Liver (tissue), 9 donors: ENCODE data around the gene DPM2. TPM values are rescaled to one million over a fixed set of nuclear protein-coding genes. Genes with fewer than 3 reads are reported as not detected.

ENCODE experiments used
- DNase-seq: peaks from one replicate; pipeline ENCODE4 v3.0.0-alpha.2; 2017; ENCODE audit warnings: low spot score
- H3K27ac ChIP-seq, 2 donors: one replicate each; pipeline ENCODE4 v1.7.0; 2013; ENCODE audit warnings: inconsistent platforms in 2 of 2, low read length in 2 of 2, control low read depth in 1 of 2, low read depth in 1 of 2, mild to moderate bottlenecking in 1 of 2
- H3K27me3 ChIP-seq, 4 donors: one replicate each; pipeline versions ENCODE4 v1.6.1 to v1.7.0; 2013; ENCODE audit warnings: low read length in 3 of 4, inconsistent platforms in 1 of 4, mild to moderate bottlenecking in 1 of 4, moderate library complexity in 1 of 4; ENCODE audit not compliant: control insufficient read depth in 4 of 4, insufficient read depth in 4 of 4
- H3K36me3 ChIP-seq, 4 donors: one replicate each; pipeline versions ENCODE4 v1.6.1 to v1.7.0; 2013; ENCODE audit warnings: low read length in 3 of 4, mild to moderate bottlenecking in 3 of 4, low read depth in 1 of 4, moderate library complexity in 1 of 4; ENCODE audit not compliant: control insufficient read depth in 4 of 4, insufficient read depth in 3 of 4
- H3K4me1 ChIP-seq, 4 donors: one replicate each; pipeline versions ENCODE4 v1.6.1 to v1.7.0; 2013; ENCODE audit warnings: low read length in 3 of 4, mild to moderate bottlenecking in 3 of 4, moderate library complexity in 1 of 4; ENCODE audit not compliant: control insufficient read depth in 4 of 4, insufficient read depth in 4 of 4
- H3K4me3 ChIP-seq, 3 donors: one replicate each; pipeline versions ENCODE4 v1.6.1 to v1.7.0; 2013; ENCODE audit warnings: low read length in 3 of 3, control low read depth in 1 of 3, low read depth in 1 of 3, mild to moderate bottlenecking in 1 of 3
- H3K9ac ChIP-seq, 2 donors: one replicate each; pipeline ENCODE4 v1.7.0; 2013; ENCODE audit warnings: low read length in 2 of 2, mild to moderate bottlenecking in 2 of 2, moderate library complexity in 2 of 2, control low read depth in 1 of 2, low read depth in 1 of 2
- H3K9me3 ChIP-seq, 4 donors: one replicate each; pipeline versions ENCODE4 v1.6.1 to v1.7.0; 2013; ENCODE audit warnings: low read length in 3 of 4; ENCODE audit not compliant: control insufficient read depth in 4 of 4
- GABPA ChIP-seq, 2 donors: IDR thresholded peaks in 1 of 2; conservative IDR thresholded peaks in 1 of 2; 2 replicates each; pipeline ENCODE4 v1.6.1; 2016; ENCODE audit warnings: antibody characterized with exemption in 2 of 2, mild to moderate bottlenecking in 1 of 2, moderate library complexity in 1 of 2
- HNF4A ChIP-seq, 2 donors: conservative IDR thresholded peaks; 2 replicates each; pipeline ENCODE4 v1.6.1; 2016; ENCODE audit warnings: antibody characterized with exemption in 2 of 2, mild to moderate bottlenecking in 2 of 2
- RAD21 ChIP-seq, 2 donors: IDR thresholded peaks; 2 replicates each; pipeline ENCODE4 v1.6.1; 2016; ENCODE audit warnings: antibody characterized with exemption in 2 of 2, mild to moderate bottlenecking in 2 of 2
- RXRA ChIP-seq, 2 donors: IDR thresholded peaks; 2 replicates each; pipeline ENCODE4 v1.6.1; 2017 to 2018; ENCODE audit warnings: antibody characterized with exemption in 2 of 2, mild to moderate bottlenecking in 1 of 2
- SP1 ChIP-seq: IDR thresholded peaks from 2 replicates; pipeline ENCODE4 v1.6.1; 2018; ENCODE audit warnings: antibody characterized with exemption, mild to moderate bottlenecking
- TAF1 ChIP-seq: conservative IDR thresholded peaks from 2 replicates; pipeline ENCODE4 v1.6.1; 2016; ENCODE audit warnings: antibody characterized with exemption, mild to moderate bottlenecking
- WGBS: extraction: QIAGEN DNeasy Blood & Tissue Kit; methylation state at CpG from one replicate; pipeline ENCODE4 v1.1.7; 2013; 5-methylcytosine and 5-hydroxymethylcytosine counted together
- polyA plus RNA-seq, 2 donors: library from polyadenylated mRNA; stranded (reverse) in 1 of 2; unstranded in 1 of 2; fragments of 200-250 nt in 1 of 2; fragments of >200 nt in 1 of 2; fragmentation: Nextera tagmentation in 1 of 2; extraction: Ambion mirVana in 1 of 2; gene quantifications; one replicate each; pipeline versions ENCODE4 v1.2.1 to v1.2.3, GENCODE V29; 2013 to 2015
- total RNA-seq, 2 donors: library from RNA; depleted of rRNA; stranded (reverse); fragments of >200 nt; gene quantifications; one replicate each; pipeline ENCODE4 v1.2.3, GENCODE V29; 2014
- TF ChIP-seq, protein P1 (sequence below): IDR thresholded peaks from 2 replicates; pipeline ENCODE4 v1.6.1; 2016; ENCODE audit warnings: antibody characterized with exemption
- TF ChIP-seq, protein P2 (sequence below): IDR thresholded peaks from 2 replicates; pipeline ENCODE4 v1.6.1; 2016; ENCODE audit warnings: antibody characterized with exemption
- TF ChIP-seq, protein P3 (sequence below): fragments of 150-350 bp; IDR thresholded peaks from 2 replicates; pipeline ENCODE4 v1.5.1; 2017; ENCODE audit warnings: improper control_type of control experiment, low read depth, low read length; ENCODE audit not compliant: missing input control
- donor health status: healthy.
- donor health status: healthy.
- donor health status: healthy.
- donor health status: healthy.
- donor health status: healthy.

Gene DPM2
- total and polyA plus RNA-seq, 4 donors, result 9.3 to 25.0 (median 22.0) TPM

- H3K27ac ChIP-seq, result no peak within 1 kb of the TSS
- H3K9ac ChIP-seq, result no peak within 1 kb of the TSS
- TF ChIP-seq SP1 (peak; percentile 15), HNF4A (conservative IDR thresholded peaks at IDR 0.05) (no peak)
- peaks cover 0 to 17% (median 6%) of the 10 kb centered on the region in 4 donors for H3K4me1 ChIP-seq
- 4% methylated on average over 70 of the region's 70 CpGs for WGBS
- no peaks in the 10 kb centered on the region for H3K36me3 ChIP-seq
- H3K9me3 ChIP-seq, result no peaks in the 10 kb centered on the region
- peaks cover 0 to 7% (median 0%) of the 10 kb centered on the region in 4 donors for H3K27me3 ChIP-seq
- H3K4me3 ChIP-seq, result peak within 1 kb of the TSS in 1 of 3 donors; percentile 41
- DNase-seq, result peak; percentile 86
These were observed 7.2 kb downstream of the DPM2 start, which contains the start of gene PIP5KL1 for GRCh38 chr9:127930231-127931091. PIP5KL1 (minus strand) TSS chr9:127930777; CDS start chr9:127930752, 25 bp downstream.

DNA sequence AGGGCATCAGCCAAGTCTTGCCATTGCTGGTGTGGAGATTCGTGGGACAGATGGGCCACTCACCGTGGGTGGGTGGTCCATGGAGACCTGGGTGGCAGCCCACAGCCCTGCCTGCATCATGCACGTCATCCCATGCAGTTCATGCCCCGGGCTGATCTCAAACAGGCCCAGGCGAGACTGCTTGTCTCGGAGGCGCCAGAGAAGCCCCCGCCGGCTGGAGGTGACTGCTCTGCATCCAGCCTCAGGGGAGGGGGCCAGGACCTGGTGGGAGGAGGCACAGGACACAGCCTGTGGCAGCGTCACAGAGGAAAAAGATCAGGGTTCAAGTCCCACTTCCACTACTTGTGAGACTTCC, 8.1 kb downstream of the DPM2 start:
- peaks cover 0 to 17% (median 6%) of the 10 kb centered on the region in 4 donors for H3K4me1 ChIP-seq
- WGBS, result 66% methylated on average over 10 of the region's 10 CpGs
- no peak overlapping the region for H3K27ac ChIP-seq
- H3K27me3 ChIP-seq, result peaks cover 0 to 7% (median 0%) of the 10 kb centered on the region in 4 donors
- no peaks in the 10 kb centered on the region for H3K9me3 ChIP-seq
- H3K9ac ChIP-seq, result no peak overlapping the region
- H3K4me3 ChIP-seq, result no peak overlapping the region
- DNase-seq, result no peak
- H3K36me3 ChIP-seq, result no peaks in the 10 kb centered on the region
- TF ChIP-seq, protein P1, sequence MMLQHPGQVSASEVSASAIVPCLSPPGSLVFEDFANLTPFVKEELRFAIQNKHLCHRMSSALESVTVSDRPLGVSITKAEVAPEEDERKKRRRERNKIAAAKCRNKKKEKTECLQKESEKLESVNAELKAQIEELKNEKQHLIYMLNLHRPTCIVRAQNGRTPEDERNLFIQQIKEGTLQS, result no peak
- TF ChIP-seq SP1, result no peak
- TF ChIP-seq GABPA (IDR thresholded peaks at IDR 0.05 in 1 of 2, conservative IDR thresholded peaks at IDR 0.05 in 1 of 2), result no peak
- no peak for TF ChIP-seq HNF4A (conservative IDR thresholded peaks at IDR 0.05)

GRCh38 chr9:127928676-127929624, 8.7 kb downstream of the DPM2 start:
- 67% methylated on average over 11 of the region's 11 CpGs for WGBS
- no peaks in the 10 kb centered on the region for H3K36me3 ChIP-seq
- no peak overlapping the region for H3K4me3 ChIP-seq
- no peak overlapping the region for H3K27ac ChIP-seq
- H3K9me3 ChIP-seq, result no peaks in the 10 kb centered on the region
- no peak for TF ChIP-seq TAF1
- TF ChIP-seq GABPA (IDR thresholded peaks at IDR 0.05 in 1 of 2, conservative IDR thresholded peaks at IDR 0.05 in 1 of 2), result no peak
- TF ChIP-seq, protein P2, sequence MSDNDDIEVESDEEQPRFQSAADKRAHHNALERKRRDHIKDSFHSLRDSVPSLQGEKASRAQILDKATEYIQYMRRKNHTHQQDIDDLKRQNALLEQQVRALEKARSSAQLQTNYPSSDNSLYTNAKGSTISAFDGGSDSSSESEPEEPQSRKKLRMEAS, result no peak
- TF ChIP-seq, protein P3, sequence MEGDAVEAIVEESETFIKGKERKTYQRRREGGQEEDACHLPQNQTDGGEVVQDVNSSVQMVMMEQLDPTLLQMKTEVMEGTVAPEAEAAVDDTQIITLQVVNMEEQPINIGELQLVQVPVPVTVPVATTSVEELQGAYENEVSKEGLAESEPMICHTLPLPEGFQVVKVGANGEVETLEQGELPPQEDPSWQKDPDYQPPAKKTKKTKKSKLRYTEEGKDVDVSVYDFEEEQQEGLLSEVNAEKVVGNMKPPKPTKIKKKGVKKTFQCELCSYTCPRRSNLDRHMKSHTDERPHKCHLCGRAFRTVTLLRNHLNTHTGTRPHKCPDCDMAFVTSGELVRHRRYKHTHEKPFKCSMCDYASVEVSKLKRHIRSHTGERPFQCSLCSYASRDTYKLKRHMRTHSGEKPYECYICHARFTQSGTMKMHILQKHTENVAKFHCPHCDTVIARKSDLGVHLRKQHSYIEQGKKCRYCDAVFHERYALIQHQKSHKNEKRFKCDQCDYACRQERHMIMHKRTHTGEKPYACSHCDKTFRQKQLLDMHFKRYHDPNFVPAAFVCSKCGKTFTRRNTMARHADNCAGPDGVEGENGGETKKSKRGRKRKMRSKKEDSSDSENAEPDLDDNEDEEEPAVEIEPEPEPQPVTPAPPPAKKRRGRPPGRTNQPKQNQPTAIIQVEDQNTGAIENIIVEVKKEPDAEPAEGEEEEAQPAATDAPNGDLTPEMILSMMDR, result no peak
- TF ChIP-seq, protein P1, result no peak
- TF ChIP-seq SP1, result no peak
- no peak for TF ChIP-seq RXRA (IDR thresholded peaks at IDR 0.05)
- no peak for TF ChIP-seq RAD21 (IDR thresholded peaks at IDR 0.05)
- TF ChIP-seq HNF4A (conservative IDR thresholded peaks at IDR 0.05), result no peak
- H3K4me1 ChIP-seq, result peaks cover 0 to 17% (median 6%) of the 10 kb centered on the region in 4 donors
- DNase-seq, result no peak
- H3K27me3 ChIP-seq, result peaks cover 0 to 7% (median 0%) of the 10 kb centered on the region in 4 donors
- no peak overlapping the region for H3K9ac ChIP-seq
